ENCODE results near the gene CREB5.

CREB5 gene

GRCh38 chr7:28554802-28555471, 142.6 kb downstream of the CREB5 start:
- no peak for DNase-seq

GRCh38 chr7:28556025-28556424, 143.7 kb downstream of the CREB5 start:
- no peak for DNase-seq

- no peak for DNase-seq
These were observed 144.4 kb downstream of the CREB5 start for GRCh38 chr7:28556671-28557070.

GRCh38 chr7:28558236-28558635, 145.9 kb downstream of the CREB5 start:
- no peak for DNase-seq

- no peak for DNase-seq
These were observed 148.4 kb downstream of the CREB5 start for GRCh38 chr7:28560767-28561166.

- no peak for DNase-seq
These were observed 151.7 kb downstream of the CREB5 start for GRCh38 chr7:28564033-28564432.

- DNase-seq, result no peak
These were observed 152.5 kb downstream of the CREB5 start for GRCh38 chr7:28564755-28565374.

- DNase-seq, result no peak
These were observed 153.7 kb downstream of the CREB5 start for GRCh38 chr7:28565980-28566379.

GRCh38 chr7:28570113-28570969, 158.0 kb downstream of the CREB5 start:
- no peak for DNase-seq

- DNase-seq, result no peak
These were observed 158.6 kb downstream of the CREB5 start for GRCh38 chr7:28570970-28571288.

GRCh38 chr7:28571405-28571804, 159.1 kb downstream of the CREB5 start:
- DNase-seq, result no peak

GRCh38 chr7:28572321-28573058, 160.2 kb downstream of the CREB5 start:
- DNase-seq, result no peak

GRCh38 chr7:28573059-28573553, 160.8 kb downstream of the CREB5 start:
- no peak for DNase-seq

- no peak for DNase-seq
These were observed 161.5 kb downstream of the CREB5 start for GRCh38 chr7:28573651-28574301.

- no peak for DNase-seq
These were observed 162.9 kb downstream of the CREB5 start for GRCh38 chr7:28575241-28575643.

- no peak for DNase-seq
These were observed 164.3 kb downstream of the CREB5 start for GRCh38 chr7:28576656-28577055.

- no peak for DNase-seq
These were observed 167.3 kb downstream of the CREB5 start for GRCh38 chr7:28579571-28579970.

GRCh38 chr7:28580665-28581064, 168.3 kb downstream of the CREB5 start:
- no peak for DNase-seq

- DNase-seq, result no peak
These were observed 169.0 kb downstream of the CREB5 start for GRCh38 chr7:28581351-28581750.

GRCh38 chr7:28582226-28582625, 169.9 kb downstream of the CREB5 start:
- DNase-seq, result no peak

GRCh38 chr7:28584235-28584634, 171.9 kb downstream of the CREB5 start:
- no peak for DNase-seq

- no peak for DNase-seq
These were observed 174.4 kb downstream of the CREB5 start for GRCh38 chr7:28586736-28587135.

- DNase-seq, result no peak
These were observed 174.9 kb downstream of the CREB5 start for GRCh38 chr7:28587211-28587610.
